Right kidney (tissue), 1 donor: ENCODE data around the gene IPPK.
"Not testable (repeated sequence)": the region's sequence is repeated elsewhere in the genome, so short reads cannot be mapped to it uniquely, and the experiment has no call there.

Experiments used
- DNase-seq: peaks from one replicate; pipeline ENCODE4 v3.0.0-alpha.2; 2016

IPPK gene

DNA sequence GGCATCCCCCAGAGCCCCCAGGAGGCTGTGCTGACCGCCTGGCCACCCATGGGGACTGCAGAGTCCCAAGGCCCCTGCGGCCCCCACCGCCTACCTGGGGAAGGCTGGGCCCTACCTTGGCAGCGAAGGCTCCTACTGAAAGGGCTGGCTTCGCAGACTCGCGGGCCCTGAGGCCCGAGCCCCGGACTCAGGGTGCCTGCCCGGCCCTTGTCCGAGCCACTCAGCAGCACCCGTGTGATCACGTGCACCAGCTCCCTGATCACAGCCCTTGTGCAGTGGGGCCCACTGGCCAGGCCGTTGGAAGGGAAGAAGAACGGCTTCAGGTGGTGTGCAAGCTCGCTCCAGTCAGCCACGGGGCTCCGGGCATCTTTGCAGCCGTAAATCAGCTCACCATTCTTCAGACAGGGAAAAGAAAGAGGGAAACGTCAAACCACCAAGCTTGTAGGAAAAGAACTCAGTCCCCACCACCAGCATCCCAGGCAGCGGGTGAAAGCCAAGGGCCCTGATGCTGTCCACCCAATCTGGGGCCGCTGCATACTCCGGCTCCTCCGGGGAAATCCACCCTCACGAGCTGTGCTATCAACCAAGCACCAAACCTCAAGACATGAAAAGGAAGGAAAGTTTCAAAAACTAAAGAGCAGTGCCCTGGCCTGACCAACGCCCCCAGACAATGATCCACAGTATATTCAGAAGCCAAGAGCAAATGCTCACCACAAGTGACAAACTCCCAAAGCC is 31.9 kb downstream of the IPPK start:
- no peak for DNase-seq

- no peak for DNase-seq
Observed at GRCh38 chr9:92637326-92637725, 32.6 kb downstream of the IPPK start.

DNA sequence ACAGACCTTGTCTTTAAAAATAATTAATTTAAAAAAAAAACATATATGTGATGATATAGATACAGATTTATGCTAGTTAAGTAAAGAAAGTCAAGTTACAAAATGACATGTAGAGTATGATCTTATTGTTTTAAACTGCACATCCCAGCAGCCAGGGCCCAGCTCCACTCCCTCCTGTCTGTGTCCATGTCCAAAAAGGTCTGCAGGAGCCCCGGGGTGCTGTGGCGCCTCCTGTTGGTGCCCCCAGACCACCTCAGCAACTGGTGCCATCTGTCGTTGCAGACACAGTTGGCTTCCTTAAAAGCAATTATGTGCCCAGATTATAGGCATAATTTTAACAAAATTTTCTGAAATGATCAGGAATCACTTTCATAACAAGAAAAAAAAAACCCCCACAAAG is 33.3 kb downstream of the IPPK start:
- DNase-seq, result no peak

DNA sequence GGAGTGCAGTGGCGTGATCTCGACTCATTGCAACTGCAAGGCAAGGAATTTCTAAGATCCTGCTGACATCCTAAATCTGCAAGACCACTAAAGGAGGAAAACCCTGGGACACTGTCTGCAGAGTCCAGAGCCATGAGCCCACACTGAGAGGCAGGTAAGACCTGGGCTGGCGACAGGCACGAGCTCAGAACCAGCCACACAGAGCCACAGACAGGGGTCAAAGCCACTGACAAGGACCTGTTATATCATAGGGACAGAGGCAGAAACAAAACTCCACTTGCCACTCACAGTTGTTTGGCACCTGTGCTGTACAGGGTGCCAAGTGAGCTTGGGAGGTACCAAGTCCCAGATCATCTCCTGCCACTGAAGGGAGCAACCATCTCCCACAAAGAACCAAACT is 34.2 kb downstream of the IPPK start:
- no peak for DNase-seq

GRCh38 chr9:92634712-92635605 is 35.0 kb downstream of the IPPK start:
- DNase-seq, result peak; percentile 64

- no peak for DNase-seq
Observed at GRCh38 chr9:92633614-92634278, 36.2 kb downstream of the IPPK start.

DNA sequence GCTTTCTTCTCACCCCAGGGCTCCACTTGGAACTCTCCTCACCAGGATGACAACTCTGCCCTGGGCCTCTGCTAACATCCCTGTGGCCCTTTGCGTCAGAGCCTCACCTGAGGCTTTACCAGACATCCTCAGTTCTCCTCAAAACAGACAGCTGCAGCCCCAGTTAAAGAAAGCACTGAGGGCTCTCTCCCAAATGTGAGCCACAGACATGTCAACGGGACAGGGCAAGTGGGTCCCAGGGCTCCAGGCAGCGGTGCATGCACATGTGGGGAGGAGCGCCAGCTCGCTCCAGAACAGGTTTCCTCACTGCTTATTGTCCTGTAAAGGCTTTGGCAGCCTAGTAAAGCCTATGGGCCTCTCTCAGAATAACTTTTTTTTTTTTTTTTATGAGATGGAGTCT is 37.3 kb downstream of the IPPK start:
- DNase-seq, result no peak

GRCh38 chr9:92631452-92632343 is 38.2 kb downstream of the IPPK start:
- no peak for DNase-seq

DNA sequence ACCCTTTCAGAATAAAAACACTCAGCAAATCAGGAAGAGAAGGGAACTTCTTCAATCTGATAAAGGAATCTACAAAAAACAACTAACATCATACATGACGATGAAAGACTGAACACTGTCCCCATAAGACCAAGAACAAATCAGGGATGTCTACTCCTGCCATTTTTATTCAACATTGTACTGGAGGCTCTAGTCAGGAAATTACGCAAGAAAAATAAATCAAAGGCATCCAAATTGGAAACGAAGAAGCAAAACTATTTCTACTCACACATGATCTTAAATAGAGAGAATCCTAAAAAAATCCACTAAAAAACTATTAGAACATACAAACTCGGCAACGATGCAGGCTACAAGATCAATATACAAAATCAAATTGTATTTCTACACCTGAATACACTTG is 42.3 kb downstream of the IPPK start:
- no peak for DNase-seq

GRCh38 chr9:92626484-92626883 is 43.4 kb downstream of the IPPK start:
- no peak for DNase-seq

GRCh38 chr9:92623936-92624335 is 46.0 kb downstream of the IPPK start:
- DNase-seq, result not testable (repeated sequence)

DNA sequence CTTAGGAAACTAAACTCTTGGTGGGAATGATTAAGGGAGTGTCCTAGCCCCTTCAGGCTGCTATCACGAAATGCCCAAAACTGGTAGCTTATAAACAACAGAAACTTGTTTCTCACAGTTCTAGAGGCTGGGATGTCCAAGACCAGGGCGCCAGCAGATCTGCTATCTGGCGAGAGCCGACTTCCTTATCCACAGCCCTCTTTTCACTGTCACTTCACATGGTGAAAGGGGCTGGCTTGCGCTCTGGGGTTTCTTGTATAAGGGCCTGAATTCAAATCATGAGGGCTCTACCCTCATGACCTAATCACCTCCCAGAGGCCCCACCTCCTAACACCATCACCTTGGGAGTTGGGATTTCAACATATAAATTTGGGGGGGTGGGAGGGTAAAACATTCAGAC is 49.1 kb downstream of the IPPK start:
- DNase-seq, result no peak

- no peak for DNase-seq
Observed at GRCh38 chr9:92619601-92620300, 50.2 kb downstream of the IPPK start.

DNA sequence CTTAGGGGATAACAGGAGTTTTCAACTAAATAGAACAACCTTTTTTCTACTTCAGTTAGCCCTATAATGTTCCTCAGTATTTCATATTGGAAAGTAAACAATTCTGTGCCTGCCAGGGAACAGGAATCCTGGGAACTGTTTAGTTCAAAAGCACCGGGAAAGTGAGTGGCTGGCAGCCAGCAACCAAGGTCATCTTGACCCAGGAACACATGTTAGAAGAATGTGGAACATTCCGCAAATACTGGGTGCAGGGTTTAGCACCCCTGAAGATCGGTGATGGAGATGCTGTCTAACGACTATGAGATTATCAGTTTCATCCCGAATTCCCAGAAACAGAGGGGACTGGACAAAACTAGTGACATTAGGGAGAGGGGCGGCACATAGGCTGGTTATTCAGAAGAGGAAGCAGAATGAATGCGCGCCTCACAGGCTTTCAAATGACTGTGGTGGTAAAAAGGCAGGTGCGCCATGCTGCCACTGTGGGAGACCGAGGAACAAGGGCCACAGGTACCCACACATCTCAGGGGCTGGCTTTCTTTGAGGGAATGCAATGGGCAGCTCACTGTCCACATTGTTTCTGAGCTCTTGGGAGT is 51.2 kb downstream of the IPPK start:
- no peak for DNase-seq

GRCh38 chr9:92617951-92618510 is 51.9 kb downstream of the IPPK start:
- DNase-seq, result no peak

GRCh38 chr9:92617195-92617813 is 52.6 kb downstream of the IPPK start:
- no peak for DNase-seq

- no peak for DNase-seq
Observed at GRCh38 chr9:92616655-92617111, 53.2 kb downstream of the IPPK start.

DNA sequence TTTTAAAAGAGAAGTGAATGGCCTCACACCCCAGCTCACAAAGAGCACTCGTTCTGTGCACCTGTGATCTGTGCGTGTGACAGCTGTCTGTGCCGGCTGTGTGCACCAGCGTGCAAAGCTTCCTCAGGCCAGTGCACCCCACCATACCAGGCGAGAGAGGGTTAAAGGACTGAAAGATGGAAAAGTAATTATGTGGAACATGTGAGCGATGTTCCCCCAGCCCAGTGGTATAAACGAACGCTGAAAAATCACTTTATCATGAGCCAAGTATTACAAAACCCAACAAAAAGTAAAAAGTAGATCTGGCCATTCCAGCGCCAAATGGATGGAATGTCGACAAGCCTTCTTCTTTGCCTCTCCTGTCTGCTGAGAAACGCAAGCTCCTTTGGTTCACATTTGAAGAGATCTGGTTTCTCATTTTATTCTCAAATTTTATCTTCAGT is 53.7 kb downstream of the IPPK start:
- no peak for DNase-seq

GRCh38 chr9:92615790-92616189 is 54.1 kb downstream of the IPPK start:
- DNase-seq, result no peak
